Activated T-cell treated with anti-CD3 and anti-CD28 coated beads for 1 hour (primary cell): Measurements from ENCODE around the gene BBLN.

Source experiments
- DNase-seq: peaks from one replicate; pipeline ENCODE4 v3.0.0-alpha.2; 2020; ENCODE audit warnings: low read depth

Gene BBLN

GRCh38 chr9:128145536-128145935 lies 14.5 kb upstream of the BBLN start:
- no peak for DNase-seq

- DNase-seq: no peak
Measured at GRCh38 chr9:128145951-128146351, 14.1 kb upstream of the BBLN start.

- DNase-seq: no peak
Measured at GRCh38 chr9:128146591-128147120, 13.4 kb upstream of the BBLN start.

- DNase-seq: no peak
Measured at GRCh38 chr9:128148509-128149000, 11.5 kb upstream of the BBLN start.

GRCh38 chr9:128149001-128149701 lies 10.9 kb upstream of the BBLN start, which contains the start of gene LCN2:
Gene LCN2, plus strand, starts transcription at chr9:128149453. Its CDS starts 73 bp downstream, at chr9:128149526.
- no peak for DNase-seq

- DNase-seq: no peak
Measured at GRCh38 chr9:128149951-128150593, 10.0 kb upstream of the BBLN start.

- no peak for DNase-seq
Measured at GRCh38 chr9:128150594-128151308, 9.3 kb upstream of the BBLN start.

- DNase-seq: no peak
Measured at GRCh38 chr9:128151309-128152132, 8.5 kb upstream of the BBLN start.

GRCh38 chr9:128152133-128153059 lies 7.7 kb upstream of the BBLN start:
- no peak for DNase-seq

- no peak for DNase-seq
Measured at GRCh38 chr9:128153060-128153946, 6.8 kb upstream of the BBLN start.

GRCh38 chr9:128153947-128154695 lies 5.9 kb upstream of the BBLN start:
- DNase-seq: no peak

GRCh38 chr9:128155736-128156500 lies 4.1 kb upstream of the BBLN start:
- no peak for DNase-seq

- peak; percentile 26 for DNase-seq
Measured at GRCh38 chr9:128159522-128159783, 612 bp upstream of the BBLN start.

- peak; percentile 22 for DNase-seq
Measured at GRCh38 chr9:128160603-128160987, 530 bp downstream of the BBLN start.

GRCh38 chr9:128161215-128161902 lies 1.3 kb downstream of the BBLN start:
- no peak for DNase-seq

GRCh38 chr9:128162215-128163026 lies 2.4 kb downstream of the BBLN start:
- no peak for DNase-seq

GRCh38 chr9:128163027-128163515 lies 3.0 kb downstream of the BBLN start:
- DNase-seq: no peak
